ENCODE results near the gene EPYC. TPM values are rescaled to one million over a fixed set of nuclear protein-coding genes. Genes with fewer than 3 reads are reported as not detected.

Gene EPYC
- total RNA-seq, 1 donor from 2014 or later, result not detected

DNA sequence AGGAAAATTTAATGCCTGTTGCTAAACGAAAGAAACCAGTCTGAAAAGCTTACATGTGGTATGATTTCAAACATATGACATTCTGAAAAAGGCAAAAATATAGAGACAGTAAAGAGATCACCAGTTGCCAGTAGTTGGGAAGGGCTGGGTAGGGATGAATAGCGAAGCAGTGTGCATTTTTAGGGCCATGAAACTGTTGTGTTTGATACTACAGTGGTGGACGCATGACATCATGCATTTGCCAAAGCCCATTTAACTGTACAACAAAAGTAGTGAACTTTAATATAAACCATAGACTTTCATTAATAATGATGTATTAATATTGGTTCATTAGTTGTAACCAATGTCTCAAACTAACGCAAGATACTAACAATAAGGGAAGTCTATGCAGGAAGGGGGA, 14.7 kb upstream of the EPYC start:
- intact Hi-C loops (cut with DNase I), result no loop called here
- no peak for TF ChIP-seq CTCF (IDR thresholded peaks at IDR 0.05)
- Histone ChIP-seq H3K27ac (no peak overlapping the region), H3K36me3 (no peaks in the 10 kb centered on the region), H3K4me3 (no peak overlapping the region), H3K9me3 (no peaks in the 10 kb centered on the region), H3K27me3 (ENCODE audit: low read depth) (no peaks in the 10 kb centered on the region), H3K4me1 (no peaks in the 10 kb centered on the region)
- ATAC-seq, result no peak
- no peak for DNase-seq

- H3K9me3 ChIP-seq, result no peaks in the 10 kb centered on the region
Measured at GRCh38 chr12:91017511-91018263, 12.9 kb upstream of the EPYC start.

GRCh38 chr12:91017043-91017442, 12.3 kb upstream of the EPYC start:
- Histone ChIP-seq H3K36me3 (no peaks in the 10 kb centered on the region), H3K4me1 (no peaks in the 10 kb centered on the region), H3K9me3 (no peaks in the 10 kb centered on the region), H3K27me3 (ENCODE audit: low read depth) (no peaks in the 10 kb centered on the region), H3K4me3 (no peak overlapping the region), H3K27ac (no peak overlapping the region)
- TF ChIP-seq CTCF (IDR thresholded peaks at IDR 0.05), result no peak
- no peak for ATAC-seq
- no peak for DNase-seq
- intact Hi-C loops (cut with DNase I), result no loop called here

More at GRCh38 chr12:91017511-91018263, 12.9 kb upstream of the EPYC start:
- H3K4me1 ChIP-seq, result no peaks in the 10 kb centered on the region
- no peak overlapping the region for H3K27ac ChIP-seq
- H3K27me3 ChIP-seq (ENCODE audit: low read depth), result no peaks in the 10 kb centered on the region
- ATAC-seq (no peak), DNase-seq (no peak)
- H3K36me3 ChIP-seq, result no peaks in the 10 kb centered on the region
- no peak for TF ChIP-seq CTCF (IDR thresholded peaks at IDR 0.05)
- intact Hi-C loops (cut with DNase I), result no loop called here
- no peak overlapping the region for H3K4me3 ChIP-seq

GRCh38 chr12:91009319-91009950, 4.7 kb upstream of the EPYC start:
- no peaks in the 10 kb centered on the region for H3K36me3 ChIP-seq
- no peak overlapping the region for H3K27ac ChIP-seq
- H3K4me3 ChIP-seq, result no peak overlapping the region
- ATAC-seq (no peak), DNase-seq (no peak)
- intact Hi-C loops (cut with DNase I), result no loop called here
- H3K9me3 ChIP-seq, result no peaks in the 10 kb centered on the region
- H3K4me1 ChIP-seq, result no peaks in the 10 kb centered on the region
- TF ChIP-seq CTCF (IDR thresholded peaks at IDR 0.05), result no peak
- no peaks in the 10 kb centered on the region for H3K27me3 ChIP-seq (ENCODE audit: low read depth)

GRCh38 chr12:91007531-91008290, 2.9 kb upstream of the EPYC start:
- Histone ChIP-seq H3K4me1 (no peaks in the 10 kb centered on the region), H3K27me3 (ENCODE audit: low read depth) (no peaks in the 10 kb centered on the region), H3K4me3 (no peak overlapping the region), H3K27ac (no peak overlapping the region), H3K9me3 (no peaks in the 10 kb centered on the region), H3K36me3 (no peaks in the 10 kb centered on the region)
- intact Hi-C loops (cut with DNase I), result no loop called here
- ATAC-seq (no peak), DNase-seq (no peak)
- no peak for TF ChIP-seq CTCF (IDR thresholded peaks at IDR 0.05)

Data from lower lobe of right lung (tissue), 2 donors.